Measurements from ENCODE around the gene CREB5.

GRCh38 chr7:28517606-28518005 lies 105.3 kb downstream of the CREB5 start:
- TF ChIP-seq EP300 (IDR thresholded peaks at IDR 0.05) (no peak), CTCF (IDR thresholded peaks at IDR 0.05) (no peak)
